Fibroblast of skin of right quadriceps (primary cell): ENCODE data around the gene ARMC9.
"Not testable (repeated sequence)": the region's sequence is repeated elsewhere in the genome, so short reads cannot be mapped to it uniquely, and the experiment has no call there.

Experiments used
- DNase-seq: peaks from one replicate; pipeline ENCODE4 v3.0.0-alpha.2; 2013

ARMC9 gene

DNA sequence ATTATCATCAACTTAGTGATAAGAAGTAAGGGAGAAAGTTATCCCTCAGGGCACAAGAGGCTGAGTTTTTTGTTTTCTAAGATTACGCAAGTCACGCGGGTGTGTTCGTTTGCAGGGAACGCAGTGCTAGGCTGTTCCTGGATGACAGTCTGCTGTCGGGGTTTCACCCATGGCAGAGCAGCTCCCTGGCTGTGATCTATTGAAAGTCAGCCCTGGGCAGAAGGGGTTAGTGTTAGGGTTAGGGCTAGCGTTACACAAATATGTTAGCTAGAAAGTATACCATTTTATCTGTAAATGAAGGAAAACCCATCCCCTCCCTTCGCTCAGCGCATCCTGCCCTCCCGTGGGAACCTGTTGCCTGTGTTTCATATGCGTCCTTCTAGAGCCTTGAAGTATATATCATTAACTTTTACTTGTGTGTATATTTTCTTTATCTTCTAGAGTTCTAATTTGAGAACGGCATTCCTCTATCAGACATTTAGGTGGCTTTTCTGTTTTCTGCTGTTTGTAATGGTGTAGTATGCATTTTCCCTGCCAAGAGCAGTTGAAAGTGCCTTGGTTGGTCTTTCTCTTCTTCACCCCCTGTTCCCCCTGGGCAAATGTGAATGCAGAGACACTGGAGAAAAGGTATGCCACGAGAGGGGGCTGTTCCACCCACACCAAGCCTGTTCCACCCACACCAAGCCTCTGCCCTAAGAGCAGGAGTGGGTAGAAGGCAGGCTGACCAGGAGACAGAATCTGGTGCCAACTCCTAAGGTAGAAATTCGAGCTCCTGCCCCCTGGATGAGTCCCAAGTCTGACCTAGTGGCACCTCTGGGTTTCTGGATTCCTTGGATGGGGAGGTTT, 47.0 kb downstream of the ARMC9 start:
- DNase-seq: no peak

DNA sequence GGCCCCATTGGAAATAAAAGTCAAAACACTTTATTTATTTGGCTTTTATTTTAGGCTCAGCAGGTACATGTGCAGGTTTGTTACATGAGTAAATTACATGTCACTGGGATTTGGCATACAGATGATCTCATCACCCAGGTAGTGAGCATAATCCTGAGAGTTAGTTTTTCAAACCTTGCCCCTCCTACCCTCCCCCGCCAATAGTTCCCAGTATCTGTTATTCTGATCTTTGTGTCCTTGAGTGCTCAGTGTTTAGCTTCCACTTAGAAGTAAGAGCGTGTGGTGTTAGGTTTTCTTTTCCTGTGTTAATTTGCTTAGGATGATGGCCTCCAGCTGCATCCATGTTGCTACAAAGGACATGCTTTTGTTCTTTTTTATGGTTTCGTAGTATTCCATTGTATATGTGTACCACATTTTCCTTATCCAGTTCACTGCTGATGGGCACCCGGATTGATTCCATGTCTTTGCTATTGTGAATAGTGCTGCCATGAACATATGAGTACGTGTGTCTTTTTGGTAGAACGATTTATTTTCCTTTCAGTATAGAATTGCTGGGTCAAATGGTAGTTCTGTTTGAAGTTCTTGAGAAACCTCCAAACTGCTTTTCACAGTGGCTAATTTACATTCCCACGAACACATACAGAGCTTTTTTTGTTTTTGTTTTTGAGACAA, 47.9 kb downstream of the ARMC9 start:
- no peak for DNase-seq

DNA sequence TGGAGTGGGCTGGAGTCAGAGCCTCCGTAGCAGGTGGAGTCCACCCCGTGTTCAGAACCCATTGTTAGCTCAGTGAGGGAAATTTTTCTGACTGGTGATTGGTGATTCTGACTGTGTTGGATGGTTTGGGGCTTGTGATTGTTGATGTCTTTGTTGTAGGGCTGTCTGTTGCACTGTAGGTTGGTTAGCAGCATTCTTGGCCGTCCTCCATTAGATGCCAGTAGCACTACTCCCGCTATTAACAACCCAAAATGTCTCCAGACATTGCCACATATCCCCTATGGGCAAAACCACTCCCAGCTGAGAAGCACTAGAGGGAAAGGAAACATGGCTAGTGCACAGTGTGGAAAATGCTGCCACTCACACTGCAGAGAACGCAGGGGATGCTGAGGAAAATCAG, 51.7 kb downstream of the ARMC9 start:
- DNase-seq: peak; percentile 13

DNA sequence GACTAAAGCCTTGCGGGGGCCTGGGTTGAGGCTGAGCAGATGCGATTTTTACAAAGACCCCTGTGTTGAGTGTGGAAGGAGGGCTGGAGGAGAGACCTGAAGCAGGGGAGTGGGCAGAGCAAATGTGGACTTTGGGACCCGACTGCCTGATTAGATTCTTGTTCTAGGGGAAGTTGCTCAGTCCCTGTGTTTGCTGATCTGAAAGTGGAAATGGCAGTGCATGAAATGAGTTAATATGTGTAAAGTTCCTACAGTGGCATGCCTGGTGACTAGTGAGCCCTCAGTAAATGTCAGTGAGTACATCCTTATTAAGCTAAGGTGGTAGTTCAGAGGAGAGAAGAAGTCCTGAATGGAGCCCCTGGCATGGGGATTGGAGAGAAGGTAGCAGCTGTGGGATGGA, 52.3 kb downstream of the ARMC9 start:
- no peak for DNase-seq

DNA sequence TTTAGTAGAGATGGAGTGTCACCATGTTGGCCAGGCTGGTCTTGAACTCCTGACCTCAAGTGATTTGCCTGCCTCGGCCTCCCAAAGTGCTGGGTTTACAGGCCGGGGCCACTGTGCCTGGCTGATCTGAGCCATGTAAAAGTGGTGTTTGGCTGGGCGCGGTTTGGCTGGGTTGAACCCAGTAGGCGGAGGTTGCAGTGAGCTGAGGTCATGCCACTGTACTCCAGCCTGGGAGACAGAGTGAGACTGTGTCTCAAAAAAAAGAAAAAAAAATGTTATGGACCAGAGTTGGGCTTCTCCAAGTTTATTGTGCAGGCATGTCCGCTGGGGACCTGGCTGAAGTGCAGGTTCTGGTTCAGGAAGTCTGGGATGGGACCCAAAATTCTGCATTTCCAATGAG, 54.9 kb downstream of the ARMC9 start:
- DNase-seq: not testable (repeated sequence)

DNA sequence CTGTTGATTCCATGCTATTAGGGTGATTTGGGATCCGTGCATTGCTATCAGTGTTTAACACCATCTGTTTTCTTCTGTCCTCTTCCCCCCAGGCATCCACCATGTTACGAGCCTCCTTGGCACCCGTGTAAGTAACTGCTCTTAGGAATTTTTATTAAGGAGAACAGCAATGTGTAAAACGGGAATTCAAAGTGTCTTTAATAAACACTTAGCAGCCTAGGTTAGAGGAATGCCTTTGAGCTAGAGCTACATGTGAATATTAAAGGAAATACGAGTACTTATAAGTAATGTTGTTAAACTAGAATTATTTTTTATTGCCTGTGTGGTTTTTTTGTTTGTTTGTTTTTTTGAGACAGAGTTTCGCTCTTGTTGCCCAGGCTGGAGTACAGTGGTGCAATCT, 58.1 kb downstream of the ARMC9 start:
- no peak for DNase-seq

DNA sequence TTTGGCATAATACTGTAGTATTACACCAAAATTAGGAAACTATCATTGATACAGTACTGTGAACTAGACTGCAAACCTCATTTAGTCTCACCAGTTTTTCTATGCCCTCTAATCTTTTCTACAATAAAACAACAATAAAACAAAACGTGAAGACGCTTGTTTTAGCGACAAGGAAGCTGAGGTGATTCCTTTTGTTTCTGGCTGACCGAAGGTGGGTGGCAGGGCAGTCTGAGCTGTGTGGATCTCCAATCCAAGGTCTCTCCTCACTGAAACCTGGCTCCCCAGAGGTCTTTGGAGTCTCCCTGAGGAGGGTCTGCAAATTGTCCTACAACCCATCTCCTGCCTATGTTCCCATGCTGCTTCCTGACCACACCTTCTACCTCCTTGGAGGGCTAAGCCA, 59.3 kb downstream of the ARMC9 start:
- DNase-seq: no peak

DNA sequence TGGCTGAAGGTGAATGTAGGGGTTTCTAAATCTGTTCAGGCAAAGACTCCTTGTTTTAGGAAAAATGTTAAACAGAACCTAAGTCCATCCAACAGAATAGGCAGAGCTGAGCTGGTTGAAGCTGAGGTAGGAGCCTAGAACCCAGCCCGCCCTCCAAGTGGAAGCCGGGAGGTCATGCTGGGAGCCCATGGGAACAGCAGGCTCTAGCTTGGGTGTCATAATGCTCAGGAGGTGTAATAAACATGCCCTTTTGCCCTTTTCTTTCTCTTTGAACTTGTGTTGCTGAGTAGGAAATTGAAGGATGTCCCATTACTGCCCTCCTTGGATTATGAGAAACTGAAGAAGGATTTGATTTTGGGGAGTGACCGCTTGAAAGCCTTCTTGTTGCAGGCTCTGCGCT, 60.3 kb downstream of the ARMC9 start:
- no peak for DNase-seq

DNA sequence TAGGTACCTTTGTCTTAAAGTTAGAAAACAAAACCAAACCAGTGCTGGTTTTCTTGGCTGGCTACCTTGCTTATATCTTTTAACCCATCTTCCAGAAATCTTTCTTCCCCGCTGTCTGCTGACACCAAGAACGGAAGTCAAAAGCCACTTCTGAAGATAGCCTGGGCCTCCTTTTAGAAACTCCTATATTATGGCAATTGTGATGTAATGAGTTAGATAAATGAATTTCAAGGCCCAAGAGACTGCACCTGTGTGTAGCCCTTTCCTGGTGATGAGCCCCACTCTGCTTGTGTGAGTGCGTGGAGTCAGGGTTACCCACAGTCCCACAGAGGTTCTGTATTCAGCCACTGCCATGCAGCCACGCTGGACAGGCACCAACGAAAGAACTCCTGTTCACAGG, 60.7 kb downstream of the ARMC9 start:
- no peak for DNase-seq

DNA sequence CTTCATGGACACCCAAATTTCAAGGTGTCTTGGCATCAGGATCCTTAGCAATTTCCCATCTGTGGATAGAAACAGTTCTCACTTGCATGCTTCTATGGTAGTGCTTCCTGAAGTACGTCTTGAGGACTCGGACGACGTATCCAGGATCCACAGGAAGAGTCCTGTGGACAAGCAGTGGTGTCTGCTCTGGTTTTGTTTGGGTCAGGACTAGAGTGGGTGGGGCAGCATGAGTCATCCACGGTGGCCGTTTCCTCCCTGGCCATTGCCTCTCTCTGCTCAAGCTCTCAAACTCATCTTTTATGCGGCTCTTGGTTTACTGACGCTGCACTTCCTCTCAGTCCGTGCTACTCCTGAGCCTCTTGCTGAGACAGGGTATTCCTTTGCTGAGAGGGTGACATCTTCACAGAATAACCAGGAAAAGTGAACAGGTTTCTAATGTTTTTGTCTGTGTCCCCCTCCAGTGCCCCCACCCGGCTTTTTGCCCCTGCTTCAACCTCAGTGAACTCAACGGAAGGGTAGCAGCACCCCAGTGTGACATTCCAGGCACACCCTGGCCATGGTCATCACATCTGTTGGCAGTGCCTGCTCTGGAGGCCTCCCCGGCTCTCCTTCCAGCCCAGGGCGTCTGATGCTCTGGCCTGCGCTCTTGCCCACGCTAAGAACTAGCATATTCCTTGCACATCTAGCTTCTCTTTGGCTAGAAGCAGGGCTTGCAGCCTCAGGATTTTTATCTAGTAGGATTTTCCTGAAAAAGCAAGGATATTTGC, 62.2 kb downstream of the ARMC9 start:
- no peak for DNase-seq

DNA sequence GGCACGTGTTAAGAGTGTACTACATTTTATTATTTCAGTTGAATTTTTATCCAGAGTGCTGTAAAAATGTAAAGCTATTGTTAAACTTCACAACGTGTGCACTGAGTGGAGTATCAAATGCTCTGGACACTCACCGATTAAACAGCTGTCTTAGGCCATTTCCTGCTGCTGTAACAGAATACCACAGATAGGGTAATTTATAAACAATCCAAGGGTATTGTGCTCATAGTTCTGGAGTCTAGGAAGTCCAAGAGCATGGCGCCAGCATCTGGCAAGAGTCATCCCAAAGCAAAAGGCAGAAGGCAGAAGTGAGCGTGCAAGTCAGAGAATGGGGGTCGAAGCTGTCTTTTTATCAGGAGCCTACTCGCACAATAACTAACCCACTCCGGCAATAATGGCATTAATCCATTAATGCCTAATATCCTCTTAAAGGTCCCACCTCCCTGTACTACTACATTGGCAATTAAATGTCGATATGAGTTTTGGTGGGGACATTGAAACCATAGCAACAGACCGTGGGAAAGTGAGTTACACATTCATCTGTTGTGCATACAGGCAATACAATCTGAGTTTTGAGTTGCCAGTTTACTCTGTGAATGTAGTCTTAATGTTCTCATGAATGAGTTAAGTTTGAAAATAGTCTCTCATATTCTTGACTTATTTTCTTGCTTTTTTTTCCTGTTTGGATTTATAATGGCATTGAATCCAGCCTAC, 64.8 kb downstream of the ARMC9 start:
- no peak for DNase-seq

DNA sequence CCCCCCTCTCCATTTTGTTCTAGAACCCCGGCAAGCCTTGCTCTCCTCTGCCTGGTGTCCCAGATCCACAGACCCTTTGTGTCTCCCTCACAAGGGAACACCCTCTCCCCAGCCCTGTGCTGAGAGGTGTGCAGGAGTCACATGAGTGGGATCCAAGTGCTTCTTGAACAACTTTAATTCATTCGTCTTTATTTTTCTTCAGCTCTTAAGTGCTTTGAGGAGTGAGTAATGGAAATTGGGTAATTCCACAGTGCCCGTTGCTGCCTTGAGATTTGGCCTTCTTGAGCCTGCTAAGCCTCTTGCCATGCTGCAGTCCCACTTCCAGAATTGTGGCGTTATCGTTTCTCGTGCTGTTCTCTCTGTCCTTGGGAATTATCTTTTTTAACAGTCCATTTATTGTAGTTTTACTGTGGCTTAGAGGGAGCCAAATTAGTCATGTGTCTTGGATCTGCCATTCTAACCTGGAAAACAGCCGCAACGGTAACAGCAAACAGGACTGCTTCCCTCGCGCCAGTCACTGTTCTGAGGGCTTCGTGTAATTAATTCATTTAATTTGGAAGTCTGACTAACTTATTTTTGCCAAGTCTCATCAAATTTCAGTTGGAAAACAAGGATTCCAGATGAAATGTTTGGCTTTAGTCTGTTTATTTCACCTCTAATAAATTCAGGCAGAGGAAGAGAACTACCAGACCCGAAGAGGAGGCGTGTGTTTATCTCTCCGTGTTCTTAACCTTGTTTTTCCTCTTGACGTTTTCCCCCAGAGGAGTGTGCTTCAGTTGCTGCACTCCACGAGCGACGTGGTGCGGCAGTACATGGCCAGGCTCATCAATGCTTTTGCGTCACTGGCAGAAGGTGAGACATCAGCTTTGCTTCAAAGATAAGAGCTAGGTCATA, 72.0 kb downstream of the ARMC9 start:
- no peak for DNase-seq

DNA sequence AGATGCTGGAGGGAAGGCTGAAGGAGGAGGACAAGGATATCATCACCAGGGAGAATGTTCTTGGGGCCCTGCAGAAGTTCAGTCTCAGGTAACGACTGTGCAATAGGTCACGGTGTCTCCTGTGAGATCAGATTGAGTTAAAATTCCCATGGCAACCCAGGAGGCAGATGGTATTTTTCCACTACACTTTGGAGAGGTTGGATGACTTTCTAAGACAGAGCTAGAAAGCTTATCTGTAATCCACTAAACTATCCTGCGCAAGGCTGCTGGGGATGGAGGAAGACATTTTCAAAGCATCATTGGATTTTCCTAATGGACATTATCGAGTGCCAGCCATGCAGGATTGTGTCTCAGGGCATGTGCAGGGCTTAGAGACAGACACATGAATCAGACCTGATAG, 74.6 kb downstream of the ARMC9 start:
- no peak for DNase-seq

DNA sequence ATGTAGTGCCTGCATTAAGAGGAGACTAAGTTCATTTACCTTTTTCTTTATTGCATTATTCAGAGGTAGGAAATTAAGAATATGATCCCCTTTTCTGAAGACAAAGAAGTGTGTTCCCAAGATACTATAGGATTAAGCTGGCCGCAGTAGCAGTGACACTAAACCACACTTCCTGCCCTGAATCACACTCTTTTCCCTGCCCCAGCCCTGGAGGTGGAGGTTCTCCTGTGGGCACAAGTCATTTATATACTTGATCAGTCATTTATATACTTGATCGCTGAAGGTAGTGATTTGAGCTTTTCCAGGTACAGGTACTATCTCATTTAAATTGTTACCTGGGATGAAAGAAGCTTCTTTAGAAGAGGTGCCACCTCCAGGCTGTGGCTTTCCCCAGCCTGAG, 78.6 kb downstream of the ARMC9 start:
- no peak for DNase-seq

DNA sequence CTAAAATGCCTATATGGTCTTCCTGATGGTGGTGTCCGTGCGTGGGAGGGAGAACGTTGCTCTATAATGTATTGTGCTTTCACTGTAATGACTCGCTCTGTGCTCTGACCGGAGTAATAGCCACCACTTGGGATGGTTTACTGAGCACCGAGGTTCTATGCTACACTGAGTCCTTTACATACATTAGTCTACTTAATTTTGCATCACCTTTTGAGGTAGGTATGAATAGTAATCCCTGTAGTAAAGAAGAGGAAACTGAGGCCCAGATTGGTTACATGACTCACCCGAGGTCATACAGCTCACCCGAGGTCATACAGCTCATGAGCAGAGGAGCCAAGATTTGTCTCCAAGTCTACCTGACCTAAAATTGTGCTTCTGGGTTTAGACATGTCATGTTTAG, 79.5 kb downstream of the ARMC9 start:
- DNase-seq: no peak

DNA sequence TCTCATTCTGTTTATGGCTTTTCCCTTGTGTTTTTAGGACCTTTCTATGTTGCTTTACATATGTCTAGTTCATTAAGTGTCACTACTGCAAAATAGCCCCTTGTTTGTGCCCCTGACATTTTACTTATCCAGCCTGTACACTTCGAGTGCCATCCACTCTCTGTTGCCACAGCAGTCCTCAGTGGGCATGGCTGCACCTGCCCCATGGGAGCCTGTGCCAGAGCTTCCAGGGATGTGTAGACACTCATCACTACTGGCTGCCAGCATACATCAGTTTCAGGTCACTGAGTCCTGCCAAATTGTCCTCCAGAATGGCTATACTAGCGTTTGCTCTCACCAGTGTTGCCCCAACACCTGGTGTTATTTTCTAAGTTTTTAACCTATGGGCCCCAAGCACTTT, 80.4 kb downstream of the ARMC9 start:
- DNase-seq: no peak

DNA sequence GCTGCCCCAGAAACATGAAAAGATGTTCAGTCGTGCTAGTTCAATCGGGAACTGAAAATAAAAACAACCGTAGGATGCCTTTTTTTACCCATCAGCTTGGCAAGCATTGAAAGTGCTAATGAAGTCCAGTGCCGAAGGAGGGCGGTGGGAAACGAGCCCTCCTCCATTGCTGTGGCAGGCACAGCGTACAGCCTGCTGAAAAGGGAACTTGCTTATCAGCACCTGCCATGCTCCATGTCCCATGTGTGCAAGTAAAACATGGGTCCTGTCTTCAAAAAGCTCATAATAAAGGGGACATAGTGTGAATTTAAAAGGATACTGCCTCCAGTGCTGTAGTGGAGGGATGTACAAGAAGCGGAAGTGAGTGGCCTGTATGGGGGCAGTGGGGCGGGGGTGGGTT, 82.4 kb downstream of the ARMC9 start:
- DNase-seq: no peak

DNA sequence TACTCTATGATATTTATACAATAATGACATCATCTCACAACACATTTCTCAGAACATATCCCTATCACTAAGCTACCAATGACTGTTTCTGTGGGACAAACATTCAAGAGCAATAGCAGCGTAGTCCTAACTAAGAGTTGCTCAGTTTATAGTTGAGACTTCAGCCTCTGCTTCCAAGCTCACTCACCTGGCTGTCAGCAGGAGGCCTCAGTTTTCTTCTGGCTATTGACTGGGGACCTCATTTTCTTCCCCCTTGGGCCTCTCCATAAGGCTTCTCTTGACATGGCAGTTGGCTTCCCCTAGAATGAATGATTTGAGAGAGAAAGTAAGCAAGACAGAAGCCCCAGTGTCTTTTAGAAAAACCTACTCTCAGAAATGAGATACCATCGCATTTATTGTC, 85.9 kb downstream of the ARMC9 start:
- DNase-seq: no peak

DNA sequence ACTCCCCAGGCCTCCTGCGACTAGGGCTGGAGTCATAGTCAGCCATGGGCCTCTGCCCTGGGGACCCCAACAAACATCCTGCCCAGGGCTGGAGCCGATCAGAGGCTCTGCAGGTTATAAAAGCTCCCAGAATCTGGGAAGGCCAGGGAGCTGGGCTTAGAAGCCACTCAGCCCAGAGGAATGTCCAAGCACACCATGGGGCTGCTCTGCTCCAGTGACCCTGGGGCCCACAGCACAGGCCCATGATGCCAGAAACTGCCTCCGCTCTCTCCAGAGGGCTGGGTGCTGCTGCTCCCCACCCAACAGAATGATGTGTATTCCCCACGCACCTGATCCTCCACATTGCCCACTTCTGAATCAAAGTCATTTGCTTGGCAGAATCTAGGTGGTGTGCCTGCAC, 88.5 kb downstream of the ARMC9 start:
- no peak for DNase-seq

DNA sequence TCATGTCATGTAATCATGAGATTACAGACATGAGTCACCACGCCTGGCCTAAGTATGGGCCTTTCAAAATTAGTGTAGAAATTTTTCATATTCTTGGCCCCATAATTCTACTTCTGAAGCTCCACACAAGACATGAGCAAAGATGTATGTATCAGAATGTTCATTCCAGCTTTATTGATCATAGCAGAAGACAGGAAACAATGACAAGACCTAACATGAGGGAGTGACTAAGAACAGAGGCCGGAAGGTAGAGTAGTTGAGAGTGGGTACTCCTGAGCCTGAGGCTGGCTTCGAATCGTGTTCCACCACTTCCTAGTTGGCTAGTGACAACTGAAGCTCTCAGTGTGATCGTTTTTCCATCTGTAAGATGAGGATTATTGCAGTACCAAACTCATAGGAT, 89.3 kb downstream of the ARMC9 start:
- DNase-seq: no peak

DNA sequence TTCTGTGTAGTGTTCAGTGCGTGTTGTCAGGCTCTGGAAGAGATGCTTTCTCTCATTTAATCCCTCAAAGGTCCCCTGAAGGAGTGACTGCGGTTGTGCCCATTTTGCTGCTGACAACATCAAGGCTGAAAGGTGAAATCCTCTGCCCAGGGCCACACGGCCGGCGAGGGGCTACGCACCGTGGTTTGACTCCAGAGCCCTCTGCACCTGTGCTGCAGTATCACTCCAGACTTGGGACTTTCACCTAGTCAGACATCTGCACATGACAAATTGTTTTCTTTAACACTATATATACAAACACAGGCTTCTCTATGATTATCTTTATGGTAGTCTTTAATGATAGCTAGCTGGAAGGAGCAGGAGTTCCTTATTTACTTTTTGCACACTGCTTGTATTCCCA, 90.2 kb downstream of the ARMC9 start:
- no peak for DNase-seq

DNA sequence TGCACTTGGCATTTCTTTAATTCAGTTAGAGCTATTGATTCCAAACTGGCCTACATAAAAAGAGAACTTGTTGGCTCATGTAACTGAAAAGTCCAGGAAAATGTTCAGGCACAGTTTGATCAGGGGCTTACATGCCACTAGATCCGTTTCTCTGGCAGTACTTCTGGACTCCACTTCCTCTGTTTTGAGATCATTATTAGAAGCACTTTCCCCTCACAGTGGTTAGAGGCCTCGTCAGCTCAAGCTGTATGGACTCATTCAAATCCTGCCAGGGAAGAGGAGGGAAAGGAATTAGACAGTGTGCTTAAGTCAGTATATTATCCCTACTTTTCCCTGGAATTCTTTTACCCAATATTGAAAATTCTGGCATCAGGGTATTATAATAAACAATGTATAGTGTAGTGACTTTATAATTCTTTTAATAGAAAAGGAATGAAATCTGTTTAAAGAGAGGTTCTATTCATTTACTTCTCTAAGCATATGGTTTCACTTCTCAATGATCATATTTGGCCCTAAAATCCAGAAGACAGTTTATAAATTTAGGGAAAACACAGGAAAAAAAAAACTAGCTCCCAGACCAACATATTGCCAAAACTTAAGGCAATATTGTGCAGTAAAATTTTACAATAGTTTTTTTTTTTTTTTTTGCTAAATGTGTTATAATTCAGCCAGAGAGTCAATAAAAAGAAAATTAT, 92.0 kb downstream of the ARMC9 start:
- DNase-seq: no peak
